ENCODE data around the gene STAT3. TPM values are rescaled to one million over a fixed set of nuclear protein-coding genes. Genes with fewer than 3 reads are reported as not detected.
A peak's percentile ranks its signal among the peaks of the same experiment; 100 is the strongest.
"Not testable (repeated sequence)": the region's sequence is repeated elsewhere in the genome, so short reads cannot be mapped to it uniquely, and the experiment has no call there.

Gene STAT3
- total RNA-seq, 6 experiments from 2014 or later = 65.3 to 74.5 (median 68.8) TPM

- H3K4me3 Mint-ChIP-seq = peak overlapping the region; percentile 100
- H3K4me1 Mint-ChIP-seq (ENCODE audit: low read depth) = peaks cover 41% of the 10 kb centered on the region
- peaks cover 3% of the 10 kb centered on the region; the same call in 1 of the 2 replicates for H3K9me3 Mint-ChIP-seq
- peaks cover 6% of the 10 kb centered on the region for H3K27me3 Mint-ChIP-seq (ENCODE audit: insufficient read depth)
- H3K27ac Mint-ChIP-seq = peak overlapping the region; percentile 83
- TF ChIP-seq, protein P1, sequence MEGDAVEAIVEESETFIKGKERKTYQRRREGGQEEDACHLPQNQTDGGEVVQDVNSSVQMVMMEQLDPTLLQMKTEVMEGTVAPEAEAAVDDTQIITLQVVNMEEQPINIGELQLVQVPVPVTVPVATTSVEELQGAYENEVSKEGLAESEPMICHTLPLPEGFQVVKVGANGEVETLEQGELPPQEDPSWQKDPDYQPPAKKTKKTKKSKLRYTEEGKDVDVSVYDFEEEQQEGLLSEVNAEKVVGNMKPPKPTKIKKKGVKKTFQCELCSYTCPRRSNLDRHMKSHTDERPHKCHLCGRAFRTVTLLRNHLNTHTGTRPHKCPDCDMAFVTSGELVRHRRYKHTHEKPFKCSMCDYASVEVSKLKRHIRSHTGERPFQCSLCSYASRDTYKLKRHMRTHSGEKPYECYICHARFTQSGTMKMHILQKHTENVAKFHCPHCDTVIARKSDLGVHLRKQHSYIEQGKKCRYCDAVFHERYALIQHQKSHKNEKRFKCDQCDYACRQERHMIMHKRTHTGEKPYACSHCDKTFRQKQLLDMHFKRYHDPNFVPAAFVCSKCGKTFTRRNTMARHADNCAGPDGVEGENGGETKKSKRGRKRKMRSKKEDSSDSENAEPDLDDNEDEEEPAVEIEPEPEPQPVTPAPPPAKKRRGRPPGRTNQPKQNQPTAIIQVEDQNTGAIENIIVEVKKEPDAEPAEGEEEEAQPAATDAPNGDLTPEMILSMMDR (IDR thresholded peaks at IDR 0.05) = no peak
- DNase-seq = peak; percentile 72
- H3K36me3 Mint-ChIP-seq (ENCODE audit: low read depth) = peaks cover 28% of the 10 kb centered on the region
Measured at GRCh38 chr17:42421507-42422338, 33.5 kb upstream of the STAT3 start.

- Mint-ChIP-seq H3K27me3 (ENCODE audit: insufficient read depth) (peaks cover 6% of the 10 kb centered on the region), H3K36me3 (ENCODE audit: low read depth) (peaks cover 28% of the 10 kb centered on the region), H3K27ac (peak overlapping the region; percentile 83), H3K4me1 (ENCODE audit: low read depth) (peaks cover 45% of the 10 kb centered on the region), H3K9me3 (peaks cover 3% of the 10 kb centered on the region; the same call in 1 of the 2 replicates), H3K4me3 (peak overlapping the region; percentile 100)
- DNase-seq = no peak
- TF ChIP-seq, protein P1 (IDR thresholded peaks at IDR 0.05) = no peak
Measured at GRCh38 chr17:42421136-42421506, 32.9 kb upstream of the STAT3 start.

- H3K9me3 Mint-ChIP-seq; DNase-seq; H3K27me3 Mint-ChIP-seq (ENCODE audit: insufficient read depth): not testable (repeated sequence)
- H3K4me3 Mint-ChIP-seq = peak overlapping the region; percentile 100
- H3K36me3 Mint-ChIP-seq (ENCODE audit: low read depth) = peaks cover 28% of the 10 kb centered on the region
- peak overlapping the region; percentile 52; the same call in 1 of the 2 replicates for H3K27ac Mint-ChIP-seq
- H3K4me1 Mint-ChIP-seq (ENCODE audit: low read depth) = peaks cover 54% of the 10 kb centered on the region
Measured at GRCh38 chr17:42417981-42418380, 29.7 kb upstream of the STAT3 start.

GRCh38 chr17:42414704-42415409 lies 26.6 kb upstream of the STAT3 start:
- no peak for DNase-seq
- no peaks in the 10 kb centered on the region; the same call in 1 of the 2 replicates for H3K27me3 Mint-ChIP-seq (ENCODE audit: insufficient read depth)
- no peaks in the 10 kb centered on the region for H3K9me3 Mint-ChIP-seq
- H3K36me3 Mint-ChIP-seq (ENCODE audit: low read depth) = peaks cover 11% of the 10 kb centered on the region
- H3K27ac Mint-ChIP-seq = peak overlapping the region; percentile 69
- peaks cover 66% of the 10 kb centered on the region for H3K4me1 Mint-ChIP-seq (ENCODE audit: low read depth)
- TF ChIP-seq, protein P1 (IDR thresholded peaks at IDR 0.05) = no peak
- peak overlapping the region; percentile 42 for H3K4me3 Mint-ChIP-seq

GRCh38 chr17:42413464-42414040 lies 25.3 kb upstream of the STAT3 start:
- Mint-ChIP-seq H3K27ac (peak overlapping the region; percentile 69), H3K27me3 (ENCODE audit: insufficient read depth) (no peaks in the 10 kb centered on the region; the same call in 1 of the 2 replicates), H3K9me3 (no peaks in the 10 kb centered on the region), H3K4me3 (no peak overlapping the region), H3K4me1 (ENCODE audit: low read depth) (peaks cover 68% of the 10 kb centered on the region), H3K36me3 (ENCODE audit: low read depth) (peaks cover 16% of the 10 kb centered on the region)
- no peak for DNase-seq
- TF ChIP-seq, protein P1 (IDR thresholded peaks at IDR 0.05) = no peak
